HCT116 (cell line): ENCODE data around the gene TBC1D16. TPM values are rescaled to one million over a fixed set of nuclear protein-coding genes. Genes with fewer than 3 reads are reported as not detected.

ENCODE experiments used
- ATAC-seq: fragments of 200-7000 bp; cut with Tn5 transposase; 2 replicates; pipeline ENCODE4 v1.9.1; 2020; ENCODE audit warnings: mild to moderate bottlenecking, moderate library complexity
- BruUV-seq: library from RNA; stranded (reverse); fragments of 400-500 nt; replicated peaks from 2 replicates; lab custom pipeline; 2021; lab: Mats Ljungman, UMichigan
- CTCF ChIA-PET: fragments of 300-600 bp; sonication (Branson Sonifier 250); formaldehyde crosslinking; loops from one replicate; lab custom pipeline; 2021; ENCODE audit warnings: antibody characterized with exemption; lab: Charles Lee
- POLR2A ChIA-PET: fragments of 300-600, 350-600 bp; sonication (Branson Sonifier 250); formaldehyde crosslinking; loops from one replicate; lab custom pipeline; 2021; ENCODE audit warnings: antibody characterized with exemption; lab: Charles Lee
- RAD21 ChIA-PET, 2 experiments: fragments of 300-600 bp; sonication (Branson Sonifier 250); formaldehyde crosslinking; loops; one replicate each; lab custom pipeline; 2023; ENCODE audit warnings: low total read pairs in 2 of 2; ENCODE audit not compliant: uncharacterized antibody in 2 of 2, unreplicated experiment in 2 of 2, low non-redundant PET in 1 of 2; lab: Charles Lee
- DNase-seq: peaks from one replicate; pipeline ENCODE4 v3.0.0-alpha.2; 2010; ENCODE audit warnings: low read depth, low spot score
- H2AFZ ChIP-seq: fragments of 200-600 bp; shearing (Covaris generic), sonication (generic); 2 replicates; pipeline ENCODE4 v1.6.1; 2017; ENCODE audit warnings: low read depth, mixed run types, mixed read lengths, antibody characterized with exemption, low read length; ENCODE audit not compliant: poor library complexity, severe bottlenecking
- H3K27ac ChIP-seq: 2 replicates; pipeline ENCODE4 v1.5.1; 2012; ENCODE audit warnings: low read depth, low read length
- H3K27me3 ChIP-seq: fragments of 200-600 bp; sonication (generic); 2 replicates; pipeline ENCODE4 v1.6.1; 2016; ENCODE audit warnings: mixed run types, low read length, mixed read lengths; ENCODE audit not compliant: insufficient read depth
- H3K36me3 ChIP-seq, 2 experiments: fragments of 200-500 bp in 1 of 2; fragments of 200-600 bp in 1 of 2; sonication (Bioruptor generic) in 1 of 2; sonication (generic) in 1 of 2; 2 replicates each; pipeline versions ENCODE4 v1.5.1 to v1.6.1; 2014 to 2016; ENCODE audit warnings: low read length in 2 of 2, inconsistent platforms in 1 of 2, mixed read lengths in 1 of 2, mixed run types in 1 of 2; ENCODE audit not compliant: insufficient read depth in 2 of 2, control insufficient read depth in 1 of 2
- H3K4me1 ChIP-seq, 2 experiments: fragments of 200-600 bp in 1 of 2; sonication (generic) in 1 of 2; 2 replicates each; pipeline versions ENCODE4 v1.5.1 to v1.6.1; 2012 to 2017; ENCODE audit warnings: low read length in 2 of 2, inconsistent platforms in 1 of 2, mild to moderate bottlenecking in 1 of 2, mixed read lengths in 1 of 2, mixed run types in 1 of 2, moderate library complexity in 1 of 2; ENCODE audit not compliant: insufficient read depth in 2 of 2, control insufficient read depth in 1 of 2
- H3K4me2 ChIP-seq: fragments of 200-600 bp; sonication (generic); 2 replicates; pipeline ENCODE4 v1.6.1; 2017; ENCODE audit warnings: mixed run types, low read length, mixed read lengths
- H3K4me3 ChIP-seq, 2 experiments: fragments of 200-600 bp in 1 of 2; sonication (generic) in 1 of 2; replicated peaks in 1 of 2; 2 replicates each; pipeline ENCODE4 v1.5.1; 2011 to 2016; ENCODE audit warnings: low read length in 2 of 2, control low read depth in 1 of 2, low read depth in 1 of 2, mild to moderate bottlenecking in 1 of 2, mixed read lengths in 1 of 2, mixed run types in 1 of 2
- H3K79me2 ChIP-seq: fragments of 200-600 bp; sonication (generic); 2 replicates; pipeline ENCODE4 v1.6.1; 2017; ENCODE audit warnings: mild to moderate bottlenecking, mixed run types, low read length, moderate library complexity, mixed read lengths; ENCODE audit not compliant: insufficient read depth
- H3K9ac ChIP-seq: fragments of 200-600 bp; sonication (generic); 2 replicates; pipeline ENCODE4 v1.6.1; 2016; ENCODE audit warnings: low read length, mixed read lengths
- H3K9me2 ChIP-seq: fragments of 200-600 bp; sonication (generic), shearing (Covaris generic); 2 replicates; pipeline ENCODE4 v1.6.1; 2017; ENCODE audit warnings: mixed run types, mild to moderate bottlenecking, moderate library complexity; ENCODE audit not compliant: insufficient read depth
- H3K9me3 ChIP-seq, 2 experiments: fragments of 200-500 bp in 1 of 2; fragments of 200-600 bp in 1 of 2; sonication (Bioruptor generic) in 1 of 2; sonication (generic) in 1 of 2; 2 replicates each; pipeline ENCODE4 v1.6.1; 2014 to 2017; ENCODE audit warnings: low read length in 2 of 2, mixed read lengths in 2 of 2, inconsistent platforms in 1 of 2, low read depth in 1 of 2, mild to moderate bottlenecking in 1 of 2, mixed run types in 1 of 2, moderate library complexity in 1 of 2; ENCODE audit not compliant: control insufficient read depth in 1 of 2, insufficient read depth in 1 of 2
- H4K20me1 ChIP-seq: fragments of 200-600 bp; sonication (generic), shearing (Covaris generic); 2 replicates; pipeline ENCODE4 v1.6.1; 2017; ENCODE audit warnings: mixed run types, mild to moderate bottlenecking, moderate library complexity; ENCODE audit not compliant: insufficient read depth
- CBX3 ChIP-seq: IDR thresholded peaks from 2 replicates; pipeline ENCODE4 v1.6.1; 2012; ENCODE audit warnings: low read depth
- EGR1 ChIP-seq: IDR thresholded peaks from 2 replicates; pipeline ENCODE4 v1.6.1; 2012; ENCODE audit warnings: low read depth
- ZBTB33 ChIP-seq: IDR thresholded peaks from 2 replicates; pipeline ENCODE4 v1.6.1; 2011; ENCODE audit warnings: mild to moderate bottlenecking, low read length, moderate library complexity; ENCODE audit not compliant: insufficient replicate concordance; ENCODE audit errors: extremely low read depth
- ZNF274 ChIP-seq: fragments of 200-500 bp; sonication (Bioruptor generic); IDR thresholded peaks from 2 replicates; pipeline ENCODE4 v1.6.1; 2014; ENCODE audit warnings: mild to moderate bottlenecking, low read depth, low read length, inconsistent platforms
- intact Hi-C: fragments of 100-400 bp; cut with micrococcal nuclease; formaldehyde crosslinking; loops from 2 replicates; pipeline ENCODE4 v1.10.0; 2022
- total RNA-seq: library from RNA; stranded (reverse); gene quantifications from one replicate; pipeline ENCODE4 v1.2.1, GENCODE V29; 2021; ENCODE audit not compliant: unreplicated experiment

The TBC1D16 gene
- total RNA-seq, 1 experiment from 2014 or later = 31.1 TPM

- ChIA-PET RAD21 (interaction anchor here in 1 of 2 experiments (0.6 kb wide), 1 partner anchor 881 kb away, joined by 6 read pairs; no protein-coding TSS in a partner anchor), CTCF (interaction anchor here (1.5 kb wide), 1 partner anchor 14 kb away, joined by 3 read pairs; no protein-coding TSS in a partner anchor), POLR2A (no interaction called here)
- Histone ChIP-seq H3K4me3 (no peak overlapping the region), H3K4me2 (no peak overlapping the region), H2AFZ (no peak overlapping the region), H3K9ac (no peak overlapping the region), H3K27ac (no peak overlapping the region), H3K9me2 (no peaks in the 10 kb centered on the region), H3K36me3 (peaks cover 0 to 3% of the 10 kb centered on the region in 2 experiments; a peak in 1 of 4 replicates), H3K27me3 (no peaks in the 10 kb centered on the region), H4K20me1 (no peaks in the 10 kb centered on the region), H3K9me3 (no peaks in the 10 kb centered on the region), H3K4me1 (no peaks in the 10 kb centered on the region), H3K79me2 (no peaks in the 10 kb centered on the region)
- ATAC-seq (no peak), DNase-seq (no peak)
- BruUV-seq = no TSS peak
- intact Hi-C loops = no loop called here
- TF ChIP-seq EGR1 = no peak
- TF ChIP-seq ZNF274 = no peak
- no peak for TF ChIP-seq CBX3
These were observed 84.1 kb downstream of the TBC1D16 start for GRCh38 chr17:79951361-79952264.

- Histone ChIP-seq H3K27ac (no peak overlapping the region), H3K36me3 (peaks cover 0 to 3% of the 10 kb centered on the region in 2 experiments; a peak in 1 of 4 replicates), H3K4me3 (no peak overlapping the region), H3K4me2 (no peak overlapping the region), H4K20me1 (no peaks in the 10 kb centered on the region), H3K9ac (no peak overlapping the region), H3K9me3 (no peaks in the 10 kb centered on the region), H3K79me2 (no peaks in the 10 kb centered on the region), H3K4me1 (no peaks in the 10 kb centered on the region), H3K9me2 (no peaks in the 10 kb centered on the region), H3K27me3 (no peaks in the 10 kb centered on the region), H2AFZ (no peak overlapping the region)
- CTCF ChIA-PET = interaction anchor here (1.5 kb wide), 1 partner anchor 14 kb away, joined by 3 read pairs; no protein-coding TSS in a partner anchor
- no peak for ATAC-seq
- BruUV-seq = no TSS peak
- intact Hi-C loops = no loop called here
- POLR2A ChIA-PET = no interaction called here
- RAD21 ChIA-PET = no interaction called here
- TF ChIP-seq ZBTB33 = no peak
- DNase-seq = no peak
These were observed 84.9 kb downstream of the TBC1D16 start for GRCh38 chr17:79950751-79951150.
